NCI-H345 treated with DMSO at 0.1 percent for 48 hours (cell line): ENCODE data around the gene NEDD9.

Experiments
- DNase-seq: peaks from one replicate; lab custom pipeline; 2025; ENCODE audit not compliant: unreplicated experiment; lab: John Stamatoyannopoulos, UW

The NEDD9 gene

GRCh38 chr6:11232193-11232769, at the start of gene NEDD9:
Gene NEDD9, minus strand, starts transcription at chr6:11232668. Its CDS starts 153 bp downstream, at chr6:11232515.
- peak; percentile 19 for DNase-seq

GRCh38 chr6:11282245-11282644, 49.8 kb upstream of the NEDD9 start:
- no peak for DNase-seq

- no peak for DNase-seq
These were observed 47.9 kb upstream of the NEDD9 start for GRCh38 chr6:11280394-11280793.

- no peak for DNase-seq
These were observed 46.8 kb upstream of the NEDD9 start for GRCh38 chr6:11279284-11279689.

GRCh38 chr6:11278207-11278559, 45.7 kb upstream of the NEDD9 start:
- DNase-seq = no peak

GRCh38 chr6:11277275-11278206, 45.1 kb upstream of the NEDD9 start:
- DNase-seq = no peak

- no peak for DNase-seq
These were observed 44.4 kb upstream of the NEDD9 start for GRCh38 chr6:11276911-11277274.

- DNase-seq = no peak
These were observed 43.8 kb upstream of the NEDD9 start for GRCh38 chr6:11276228-11276627.

GRCh38 chr6:11275598-11275997, 43.1 kb upstream of the NEDD9 start:
- no peak for DNase-seq

GRCh38 chr6:11273406-11274065, 41.1 kb upstream of the NEDD9 start:
- no peak for DNase-seq

- DNase-seq = no peak
These were observed 40.2 kb upstream of the NEDD9 start for GRCh38 chr6:11272491-11273192.

GRCh38 chr6:11271228-11272020, 39.0 kb upstream of the NEDD9 start:
- no peak for DNase-seq

- no peak for DNase-seq
These were observed 37.9 kb upstream of the NEDD9 start for GRCh38 chr6:11270030-11271027.

GRCh38 chr6:11268978-11269377, 36.5 kb upstream of the NEDD9 start:
- DNase-seq = no peak

- DNase-seq = no peak
These were observed 34.5 kb upstream of the NEDD9 start for GRCh38 chr6:11266926-11267325.

GRCh38 chr6:11265932-11266331, 33.5 kb upstream of the NEDD9 start:
- no peak for DNase-seq

- no peak for DNase-seq
These were observed 31.6 kb upstream of the NEDD9 start for GRCh38 chr6:11264100-11264499.

GRCh38 chr6:11263291-11263775, 30.9 kb upstream of the NEDD9 start:
- DNase-seq = no peak

GRCh38 chr6:11262242-11262641, 29.8 kb upstream of the NEDD9 start:
- DNase-seq = no peak
